ENCODE results near the gene CCDC81.

CCDC81 gene

GRCh38 chr11:86446163-86446923, 71.7 kb downstream of the CCDC81 start:
- Histone ChIP-seq H3K4me1 (ENCODE audit: low read length) (peaks cover 6% of the 10 kb centered on the region; the same call in 1 of the 2 replicates), H3K27me3 (ENCODE audit: low read depth, low read length) (no peaks in the 10 kb centered on the region), H3K9ac (ENCODE audit: low read length) (no peak overlapping the region), H2AFZ (ENCODE audit: low read depth, low read length) (no peak overlapping the region), H3K79me2 (ENCODE audit: low read length) (no peaks in the 10 kb centered on the region), H3K9me3 (ENCODE audit: insufficient read depth, low read length) (no peaks in the 10 kb centered on the region), H3K4me3 (ENCODE audit: low read length) (no peak overlapping the region), H3K27ac (ENCODE audit: low read length) (no peak overlapping the region), H3K4me2 (ENCODE audit: low read length) (no peak overlapping the region), H3K36me3 (replicated peaks; ENCODE audit: low read depth, low read length) (no peaks in the 10 kb centered on the region), H4K20me1 (ENCODE audit: insufficient read depth, low read length) (no peaks in the 10 kb centered on the region)
- TF ChIP-seq EZH2phosphoT487 (IDR thresholded peaks at IDR 0.05; ENCODE audit: low read depth) (no peak), CTCF (IDR thresholded peaks at IDR 0.05; ENCODE audit: low read depth, low read length) (no peak)

- no peak overlapping the region for H3K4me3 ChIP-seq (ENCODE audit: low read length)
- no peak overlapping the region for H3K27ac ChIP-seq (ENCODE audit: low read length)
- H3K36me3 ChIP-seq (replicated peaks; ENCODE audit: low read depth, low read length), result no peaks in the 10 kb centered on the region
- no peaks in the 10 kb centered on the region for H3K27me3 ChIP-seq (ENCODE audit: low read depth, low read length)
- no peak overlapping the region for H3K4me2 ChIP-seq (ENCODE audit: low read length)
- no peaks in the 10 kb centered on the region for H4K20me1 ChIP-seq (ENCODE audit: insufficient read depth, low read length)
- no peak overlapping the region for H2AFZ ChIP-seq (ENCODE audit: low read depth, low read length)
- H3K79me2 ChIP-seq (ENCODE audit: low read length), result no peaks in the 10 kb centered on the region
- peaks cover 6% of the 10 kb centered on the region; the same call in 1 of the 2 replicates for H3K4me1 ChIP-seq (ENCODE audit: low read length)
- TF ChIP-seq CTCF (IDR thresholded peaks at IDR 0.05; ENCODE audit: low read depth, low read length) (no peak), EZH2phosphoT487 (IDR thresholded peaks at IDR 0.05; ENCODE audit: low read depth) (no peak)
- H3K9ac ChIP-seq (ENCODE audit: low read length), result no peak overlapping the region
- no peaks in the 10 kb centered on the region for H3K9me3 ChIP-seq (ENCODE audit: insufficient read depth, low read length)
These were observed 72.2 kb downstream of the CCDC81 start for GRCh38 chr11:86446924-86447285.

- Histone ChIP-seq H3K36me3 (replicated peaks; ENCODE audit: low read depth, low read length) (no peaks in the 10 kb centered on the region), H3K4me1 (ENCODE audit: low read length) (peaks cover 6% of the 10 kb centered on the region; the same call in 1 of the 2 replicates), H3K27me3 (ENCODE audit: low read depth, low read length) (no peaks in the 10 kb centered on the region), H4K20me1 (ENCODE audit: insufficient read depth, low read length) (no peaks in the 10 kb centered on the region), H3K9ac (ENCODE audit: low read length) (no peak overlapping the region), H3K79me2 (ENCODE audit: low read length) (no peaks in the 10 kb centered on the region), H3K4me3 (ENCODE audit: low read length) (no peak overlapping the region), H2AFZ (ENCODE audit: low read depth, low read length) (no peak overlapping the region), H3K9me3 (ENCODE audit: insufficient read depth, low read length) (no peaks in the 10 kb centered on the region), H3K4me2 (ENCODE audit: low read length) (no peak overlapping the region), H3K27ac (ENCODE audit: low read length) (no peak overlapping the region)
- TF ChIP-seq CTCF (IDR thresholded peaks at IDR 0.05; ENCODE audit: low read depth, low read length) (no peak), EZH2phosphoT487 (IDR thresholded peaks at IDR 0.05; ENCODE audit: low read depth) (no peak)
These were observed 73.2 kb downstream of the CCDC81 start for GRCh38 chr11:86447763-86448480.

- Histone ChIP-seq H3K9ac (ENCODE audit: low read length) (no peak overlapping the region), H4K20me1 (ENCODE audit: insufficient read depth, low read length) (no peaks in the 10 kb centered on the region), H3K4me1 (ENCODE audit: low read length) (peaks cover 6% of the 10 kb centered on the region; the same call in 1 of the 2 replicates), H3K27me3 (ENCODE audit: low read depth, low read length) (no peaks in the 10 kb centered on the region), H3K4me2 (ENCODE audit: low read length) (no peak overlapping the region), H3K27ac (ENCODE audit: low read length) (no peak overlapping the region), H3K36me3 (replicated peaks; ENCODE audit: low read depth, low read length) (no peaks in the 10 kb centered on the region), H2AFZ (ENCODE audit: low read depth, low read length) (no peak overlapping the region), H3K9me3 (ENCODE audit: insufficient read depth, low read length) (no peaks in the 10 kb centered on the region), H3K79me2 (ENCODE audit: low read length) (no peaks in the 10 kb centered on the region), H3K4me3 (ENCODE audit: low read length) (no peak overlapping the region)
- TF ChIP-seq CTCF (IDR thresholded peaks at IDR 0.05; ENCODE audit: low read depth, low read length) (no peak), EZH2phosphoT487 (IDR thresholded peaks at IDR 0.05; ENCODE audit: low read depth) (no peak)
These were observed 75.4 kb downstream of the CCDC81 start for GRCh38 chr11:86449993-86450629.

All from OCI-LY3 (cell line).